GM23248 (cell line): ENCODE results near the gene FEZ2.

Source experiments
- EZH2 ChIP-seq: fragments of 200-600 bp; sonication (generic); IDR thresholded peaks from 2 replicates; pipeline ENCODE4 v1.6.1; 2018; ENCODE audit warnings: antibody characterized with exemption, mild to moderate bottlenecking; ENCODE audit not compliant: insufficient read depth, poor library complexity, severe bottlenecking
- EZH2phosphoT487 ChIP-seq: fragments of 200-600 bp; sonication (generic); IDR thresholded peaks from 2 replicates; pipeline ENCODE4 v1.6.1; 2018; ENCODE audit warnings: antibody characterized with exemption, moderate library complexity, mild to moderate bottlenecking, low read depth; ENCODE audit not compliant: insufficient read depth

GRCh38 chr2:36606925-36607324 lies 9.0 kb upstream of the FEZ2 start:
- no peak for TF ChIP-seq EZH2phosphoT487
- TF ChIP-seq EZH2, result no peak
